ENCODE data around the gene MANEA. TPM values are rescaled to one million over a fixed set of nuclear protein-coding genes. Genes with fewer than 3 reads are reported as not detected.

MANEA gene
- total RNA-seq, 1 donor from 2014 or later = 7.5 TPM

GRCh38 chr6:95596021-95596420 is 18.7 kb downstream of the MANEA start:
- ChIA-PET CTCF (no interaction called here), POLR2A (no interaction called here)
- H3K4me3 Mint-ChIP-seq = no peak overlapping the region
- no peaks in the 10 kb centered on the region for H3K9me3 Mint-ChIP-seq
- no peaks in the 10 kb centered on the region for H3K27me3 Mint-ChIP-seq
- intact Hi-C loops (cut with micrococcal nuclease) = no loop called here
- no peak overlapping the region for H3K27ac Mint-ChIP-seq
- ATAC-seq (ENCODE audit: low read depth) (no peak), DNase-seq (no peak)
- H3K36me3 Mint-ChIP-seq (ENCODE audit: low read depth) = peaks cover 24% of the 10 kb centered on the region
- peaks cover 3% of the 10 kb centered on the region for H3K4me1 Mint-ChIP-seq
- TF ChIP-seq, protein P1, sequence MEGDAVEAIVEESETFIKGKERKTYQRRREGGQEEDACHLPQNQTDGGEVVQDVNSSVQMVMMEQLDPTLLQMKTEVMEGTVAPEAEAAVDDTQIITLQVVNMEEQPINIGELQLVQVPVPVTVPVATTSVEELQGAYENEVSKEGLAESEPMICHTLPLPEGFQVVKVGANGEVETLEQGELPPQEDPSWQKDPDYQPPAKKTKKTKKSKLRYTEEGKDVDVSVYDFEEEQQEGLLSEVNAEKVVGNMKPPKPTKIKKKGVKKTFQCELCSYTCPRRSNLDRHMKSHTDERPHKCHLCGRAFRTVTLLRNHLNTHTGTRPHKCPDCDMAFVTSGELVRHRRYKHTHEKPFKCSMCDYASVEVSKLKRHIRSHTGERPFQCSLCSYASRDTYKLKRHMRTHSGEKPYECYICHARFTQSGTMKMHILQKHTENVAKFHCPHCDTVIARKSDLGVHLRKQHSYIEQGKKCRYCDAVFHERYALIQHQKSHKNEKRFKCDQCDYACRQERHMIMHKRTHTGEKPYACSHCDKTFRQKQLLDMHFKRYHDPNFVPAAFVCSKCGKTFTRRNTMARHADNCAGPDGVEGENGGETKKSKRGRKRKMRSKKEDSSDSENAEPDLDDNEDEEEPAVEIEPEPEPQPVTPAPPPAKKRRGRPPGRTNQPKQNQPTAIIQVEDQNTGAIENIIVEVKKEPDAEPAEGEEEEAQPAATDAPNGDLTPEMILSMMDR (IDR thresholded peaks at IDR 0.05) = no peak

DNA sequence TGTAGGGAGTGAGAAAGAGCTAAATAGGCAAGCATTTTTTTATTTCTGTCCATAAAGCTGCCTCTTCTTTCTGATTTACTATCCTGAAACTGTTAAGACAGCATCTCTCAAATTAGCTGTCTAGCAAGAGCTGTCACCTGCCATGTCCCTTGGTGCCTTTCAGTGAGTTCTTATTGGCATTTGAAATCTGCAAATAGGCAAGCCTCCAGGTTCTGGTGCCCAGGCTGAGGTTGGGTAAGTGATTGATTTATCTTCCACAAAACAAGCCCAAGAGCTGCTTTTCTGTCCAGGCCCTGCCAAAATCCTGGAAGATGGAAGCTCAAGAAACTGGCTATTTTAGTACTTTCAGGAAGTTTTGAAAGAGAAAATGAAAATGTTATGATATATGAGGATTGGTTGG is 22.4 kb downstream of the MANEA start:
- intact Hi-C loops (cut with micrococcal nuclease) = no loop called here

DNA sequence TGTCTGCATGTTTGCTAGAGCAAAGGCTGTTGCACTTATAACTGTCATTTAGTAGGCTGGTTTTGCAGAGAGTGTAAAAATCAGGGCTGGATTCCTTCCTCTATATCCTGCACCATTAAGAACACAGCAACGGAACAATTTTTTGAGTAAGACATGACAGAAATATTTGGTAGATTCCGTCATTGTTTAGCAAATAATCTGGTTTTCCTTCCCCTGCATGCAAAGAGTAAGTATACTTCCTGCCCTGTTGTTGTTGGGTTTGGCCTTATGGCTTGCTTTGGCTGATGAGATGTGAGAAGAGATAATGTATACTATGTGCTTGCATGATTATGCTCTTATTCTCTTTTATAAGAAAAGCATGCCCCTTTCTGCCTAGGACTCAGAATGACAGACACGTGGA is 23.8 kb downstream of the MANEA start:
- Mint-ChIP-seq H3K4me1 (no peaks in the 10 kb centered on the region), H3K9me3 (no peaks in the 10 kb centered on the region), H3K27ac (no peak overlapping the region), H3K36me3 (ENCODE audit: low read depth) (peaks cover 32% of the 10 kb centered on the region), H3K27me3 (no peaks in the 10 kb centered on the region), H3K4me3 (no peak overlapping the region)
- intact Hi-C loops (cut with micrococcal nuclease) = no loop called here
- DNase-seq (no peak), ATAC-seq (ENCODE audit: low read depth) (no peak)
- POLR2A ChIA-PET = no interaction called here
- TF ChIP-seq, protein P1 (IDR thresholded peaks at IDR 0.05) = no peak
- CTCF ChIA-PET = no interaction called here

More for the DNA sequence above, 22.4 kb downstream of the MANEA start:
- CTCF ChIA-PET = no interaction called here
- H3K4me3 Mint-ChIP-seq = no peak overlapping the region
- TF ChIP-seq, protein P1 (IDR thresholded peaks at IDR 0.05) = no peak
- H3K9me3 Mint-ChIP-seq = no peaks in the 10 kb centered on the region
- no peaks in the 10 kb centered on the region for H3K4me1 Mint-ChIP-seq
- POLR2A ChIA-PET = no interaction called here
- H3K27me3 Mint-ChIP-seq = no peaks in the 10 kb centered on the region
- ATAC-seq (ENCODE audit: low read depth) (no peak), DNase-seq (no peak)
- no peak overlapping the region for H3K27ac Mint-ChIP-seq
- peaks cover 26% of the 10 kb centered on the region for H3K36me3 Mint-ChIP-seq (ENCODE audit: low read depth)

DNA sequence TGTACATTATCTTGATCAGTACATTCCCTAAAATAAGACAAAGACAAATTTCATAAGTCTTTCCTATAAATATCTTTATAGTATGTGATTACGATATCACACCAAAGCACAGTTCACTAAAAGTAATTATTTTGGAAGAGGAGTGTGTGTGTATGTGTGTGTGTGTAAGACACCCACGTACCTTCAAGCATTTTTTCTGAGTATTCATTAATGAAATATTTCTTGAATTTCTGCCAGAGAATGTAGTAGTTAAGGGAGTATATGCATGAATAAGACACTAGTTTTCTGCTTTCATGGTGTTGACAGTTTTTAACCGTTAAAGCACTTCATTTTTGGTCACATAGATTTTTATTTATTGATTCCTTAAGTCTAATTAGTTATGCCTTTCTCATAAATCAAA is 36.8 kb downstream of the MANEA start:
- DNase-seq = no peak
- Mint-ChIP-seq H3K27me3 (no peaks in the 10 kb centered on the region), H3K27ac (no peak overlapping the region), H3K4me1 (no peaks in the 10 kb centered on the region), H3K9me3 (no peaks in the 10 kb centered on the region), H3K4me3 (no peak overlapping the region), H3K36me3 (ENCODE audit: low read depth) (no peaks in the 10 kb centered on the region)
- TF ChIP-seq, protein P1 (IDR thresholded peaks at IDR 0.05) = no peak
- ChIA-PET CTCF (no interaction called here), POLR2A (no interaction called here)
- ATAC-seq (ENCODE audit: low read depth) = no peak
- intact Hi-C loops (cut with micrococcal nuclease) = no loop called here

GRCh38 chr6:95629551-95629950 is 52.2 kb downstream of the MANEA start:
- Mint-ChIP-seq H3K36me3 (ENCODE audit: low read depth) (no peaks in the 10 kb centered on the region), H3K4me1 (peaks cover 1% of the 10 kb centered on the region), H3K27ac (no peak overlapping the region), H3K27me3 (no peaks in the 10 kb centered on the region), H3K9me3 (peaks cover 7% of the 10 kb centered on the region), H3K4me3 (no peak overlapping the region)
- ChIA-PET POLR2A (no interaction called here), CTCF (no interaction called here)
- no peak for DNase-seq
- intact Hi-C loops (cut with micrococcal nuclease) = no loop called here
- TF ChIP-seq, protein P1 (IDR thresholded peaks at IDR 0.05) = no peak
- no peak for ATAC-seq (ENCODE audit: low read depth)
